ENCODE results near the gene CNTN1.

DNA sequence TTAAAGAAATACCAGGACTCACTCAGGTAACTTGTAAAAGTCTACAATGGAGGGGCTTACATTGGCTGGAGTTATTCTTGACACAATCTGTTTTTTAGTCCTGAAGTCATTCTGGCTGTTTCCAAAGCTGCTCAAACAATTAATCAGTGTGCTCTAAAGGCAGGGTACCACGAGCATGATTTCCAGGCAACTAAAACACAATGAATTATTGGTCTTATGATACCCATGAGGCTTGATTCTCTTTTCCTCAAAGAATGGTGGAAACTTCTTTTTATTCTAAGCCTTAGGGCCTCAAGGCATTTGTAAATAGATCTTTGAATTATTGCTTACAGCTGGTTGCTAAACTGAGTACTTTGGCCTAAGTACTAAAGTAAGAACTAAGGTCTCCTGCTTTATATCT, 296.1 kb downstream of the CNTN1 start:
- no peak for TF ChIP-seq POLR2A (IDR thresholded peaks at IDR 0.05; ENCODE audit: low read depth)
- TF ChIP-seq, protein P1, sequence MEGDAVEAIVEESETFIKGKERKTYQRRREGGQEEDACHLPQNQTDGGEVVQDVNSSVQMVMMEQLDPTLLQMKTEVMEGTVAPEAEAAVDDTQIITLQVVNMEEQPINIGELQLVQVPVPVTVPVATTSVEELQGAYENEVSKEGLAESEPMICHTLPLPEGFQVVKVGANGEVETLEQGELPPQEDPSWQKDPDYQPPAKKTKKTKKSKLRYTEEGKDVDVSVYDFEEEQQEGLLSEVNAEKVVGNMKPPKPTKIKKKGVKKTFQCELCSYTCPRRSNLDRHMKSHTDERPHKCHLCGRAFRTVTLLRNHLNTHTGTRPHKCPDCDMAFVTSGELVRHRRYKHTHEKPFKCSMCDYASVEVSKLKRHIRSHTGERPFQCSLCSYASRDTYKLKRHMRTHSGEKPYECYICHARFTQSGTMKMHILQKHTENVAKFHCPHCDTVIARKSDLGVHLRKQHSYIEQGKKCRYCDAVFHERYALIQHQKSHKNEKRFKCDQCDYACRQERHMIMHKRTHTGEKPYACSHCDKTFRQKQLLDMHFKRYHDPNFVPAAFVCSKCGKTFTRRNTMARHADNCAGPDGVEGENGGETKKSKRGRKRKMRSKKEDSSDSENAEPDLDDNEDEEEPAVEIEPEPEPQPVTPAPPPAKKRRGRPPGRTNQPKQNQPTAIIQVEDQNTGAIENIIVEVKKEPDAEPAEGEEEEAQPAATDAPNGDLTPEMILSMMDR (IDR thresholded peaks at IDR 0.05): no peak
- TF ChIP-seq EP300 (IDR thresholded peaks at IDR 0.05): no peak
